ENCODE data around the gene PPM1D. TPM values are rescaled to one million over a fixed set of nuclear protein-coding genes. Genes with fewer than 3 reads are reported as not detected.

The PPM1D gene
- total RNA-seq, 1 experiment from 2014 or later: 19.0 TPM

GRCh38 chr17:60629120-60629519 is 29.1 kb downstream of the PPM1D start:
- no peaks in the 10 kb centered on the region for H3K79me2 ChIP-seq (ENCODE audit: insufficient read depth, low read length)

More at GRCh38 chr17:60629120-60629519, 29.1 kb downstream of the PPM1D start:
- H4K91ac ChIP-seq (ENCODE audit: insufficient read length, low read depth, low read length): no peak overlapping the region
- Mint-ChIP-seq H3K4me3 (no peak overlapping the region), H3K4me1 (no peaks in the 10 kb centered on the region), H3K36me3 (ENCODE audit: insufficient read depth in 1 of 3, low read depth in 3 of 3) (peaks cover 0 to 17% (median 10%) of the 10 kb centered on the region in 3 experiments; a peak in 6 of 7 replicates), H3K27me3 (ENCODE audit: low read depth) (no peaks in the 10 kb centered on the region), H3K27ac (no peak overlapping the region), H3K9me3 (no peaks in the 10 kb centered on the region)
- DNase-seq: no peak
- H3K9me3 ChIP-seq (ENCODE audit: control insufficient read depth, low read depth, low read length): no peaks in the 10 kb centered on the region
- H4K20me1 ChIP-seq (ENCODE audit: control insufficient read depth, insufficient read depth, insufficient read length): no peaks in the 10 kb centered on the region
- no CpG with 5 or more reads among the region's 2 CpGs for WGBS (ENCODE audit: extremely low coverage, insufficient read length, low lambda C conversion rate)
- no peak overlapping the region for H4K5ac ChIP-seq (ENCODE audit: insufficient read length, low read depth, low read length)
- no peak overlapping the region for H3K9ac ChIP-seq (ENCODE audit: extremely low read depth, insufficient read length, low read length)
- H3K14ac ChIP-seq (ENCODE audit: insufficient read depth, low read length): no peak overlapping the region
- no peak overlapping the region for H3K4ac ChIP-seq (ENCODE audit: low read depth, low read length)
- no peak overlapping the region for H2BK5ac ChIP-seq (ENCODE audit: insufficient read length, low read length)
- no peak overlapping the region for H3K18ac ChIP-seq (ENCODE audit: insufficient read length, low read depth, low read length)
- no peak overlapping the region for H4K8ac ChIP-seq (replicated peaks; ENCODE audit: insufficient read length, low read depth, low read length)
- H2BK120ac ChIP-seq (ENCODE audit: low read depth, low read length, poor library complexity, severe bottlenecking): no peak overlapping the region
- no peaks in the 10 kb centered on the region for H3K23me2 ChIP-seq (ENCODE audit: insufficient read length, low read depth, low read length, poor library complexity, severe bottlenecking)
- H3K27me3 ChIP-seq (ENCODE audit: insufficient read depth, low read length): no peaks in the 10 kb centered on the region
- no peaks in the 10 kb centered on the region for H3K4me1 ChIP-seq (ENCODE audit: insufficient read depth, low read length)
- H2AK5ac ChIP-seq (ENCODE audit: insufficient read length, low read length): no peak overlapping the region
- TF ChIP-seq, protein P1, sequence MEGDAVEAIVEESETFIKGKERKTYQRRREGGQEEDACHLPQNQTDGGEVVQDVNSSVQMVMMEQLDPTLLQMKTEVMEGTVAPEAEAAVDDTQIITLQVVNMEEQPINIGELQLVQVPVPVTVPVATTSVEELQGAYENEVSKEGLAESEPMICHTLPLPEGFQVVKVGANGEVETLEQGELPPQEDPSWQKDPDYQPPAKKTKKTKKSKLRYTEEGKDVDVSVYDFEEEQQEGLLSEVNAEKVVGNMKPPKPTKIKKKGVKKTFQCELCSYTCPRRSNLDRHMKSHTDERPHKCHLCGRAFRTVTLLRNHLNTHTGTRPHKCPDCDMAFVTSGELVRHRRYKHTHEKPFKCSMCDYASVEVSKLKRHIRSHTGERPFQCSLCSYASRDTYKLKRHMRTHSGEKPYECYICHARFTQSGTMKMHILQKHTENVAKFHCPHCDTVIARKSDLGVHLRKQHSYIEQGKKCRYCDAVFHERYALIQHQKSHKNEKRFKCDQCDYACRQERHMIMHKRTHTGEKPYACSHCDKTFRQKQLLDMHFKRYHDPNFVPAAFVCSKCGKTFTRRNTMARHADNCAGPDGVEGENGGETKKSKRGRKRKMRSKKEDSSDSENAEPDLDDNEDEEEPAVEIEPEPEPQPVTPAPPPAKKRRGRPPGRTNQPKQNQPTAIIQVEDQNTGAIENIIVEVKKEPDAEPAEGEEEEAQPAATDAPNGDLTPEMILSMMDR (conservative IDR thresholded peaks at IDR 0.05): no peak
- H2BK15ac ChIP-seq (ENCODE audit: low read depth, low read length): no peak overlapping the region
- no peak overlapping the region for H3K4me2 ChIP-seq (ENCODE audit: insufficient read depth, insufficient read length, low read length)
- H3T11ph ChIP-seq (ENCODE audit: low read length): no peak overlapping the region
- no peak overlapping the region for H2AFZ ChIP-seq (ENCODE audit: low read length)
- H3K79me1 ChIP-seq (ENCODE audit: insufficient read depth, low read depth, low read length, poor library complexity, severe bottlenecking): peaks cover 6% of the 10 kb centered on the region
- H3K23ac ChIP-seq (ENCODE audit: insufficient read length, low read depth, low read length): no peak overlapping the region
- no peak overlapping the region for H3K56ac ChIP-seq (ENCODE audit: insufficient read length, low read depth, low read length)
- no peak overlapping the region for H2BK20ac ChIP-seq (ENCODE audit: low read depth, low read length, poor library complexity, severe bottlenecking)
- H2BK12ac ChIP-seq (ENCODE audit: insufficient read length, low read depth, low read length): no peak overlapping the region
- no peak overlapping the region for H3K27ac ChIP-seq (ENCODE audit: insufficient read length, low read depth, low read length)
